Mucosa of descending colon (tissue), 3 donors: ENCODE data around the gene C19orf33. TPM values are rescaled to one million over a fixed set of nuclear protein-coding genes. Genes with fewer than 3 reads are reported as not detected.
"Not testable (repeated sequence)": the region's sequence is repeated elsewhere in the genome, so short reads cannot be mapped to it uniquely, and the experiment has no call there.

Experiments
- ATAC-seq: fragments of 200-7000 bp; cut with Tn5 transposase; one replicate; pipeline ENCODE4 v1.9.1; 2020; ENCODE audit warnings: mild to moderate bottlenecking, moderate library complexity
- DNase-seq, 3 donors: peaks; one replicate each; pipeline ENCODE4 v3.0.0-alpha.2; 2020
- H3K36me3 ChIP-seq: fragments of 200-600 bp; one replicate; pipeline ENCODE4 v1.8.0; 2021; ENCODE audit warnings: low read depth, mild to moderate bottlenecking
- H3K4me1 ChIP-seq: fragments of 200-600 bp; one replicate; pipeline ENCODE4 v1.8.0; 2021; ENCODE audit warnings: low read depth, mild to moderate bottlenecking
- H3K4me3 ChIP-seq: fragments of 200-600 bp; one replicate; pipeline ENCODE4 v1.8.0; 2021; ENCODE audit warnings: mild to moderate bottlenecking
- H3K9me3 ChIP-seq: fragments of 200-600 bp; one replicate; pipeline ENCODE4 v1.8.0; 2021; ENCODE audit warnings: mild to moderate bottlenecking
- intact Hi-C, 2 donors: fragments of 100-400 bp; cut with DNase I in 1 of 2; cut with micrococcal nuclease in 1 of 2; formaldehyde crosslinking; loops; one replicate each; pipeline versions ENCODE4 v1.11.0 to v1.11.1; 2022; cut with DNase I, micrococcal nuclease
- total RNA-seq, 3 donors: library from RNA; stranded (reverse); fragmentation: NEBNext Ultra II Directional in 2 of 3; extraction: Animal tissue kit (Norgen Biotek cat#: 25700) in 2 of 3; gene quantifications; one replicate each; pipeline versions ENCODE4 v1.2.1 to v1.2.4, GENCODE V29; 2021 to 2023
- TF ChIP-seq, protein P1 (sequence below): fragments of 200-600 bp; IDR thresholded peaks from one replicate; pipeline ENCODE4 v1.8.0; 2022; ENCODE audit warnings: antibody characterized with exemption, mild to moderate bottlenecking
- donor health status: DM: no; HTN: no; CAD: no; lungs with moderate emphysema.
- donor health status: DM: no; HTN: no; CAD: no.
- donor health status: DM: no; HTN: yes; CAD: no.

C19orf33 gene
- total RNA-seq, 3 donors from 2014 or later: 82.5 to 310 (median 235) TPM

DNA sequence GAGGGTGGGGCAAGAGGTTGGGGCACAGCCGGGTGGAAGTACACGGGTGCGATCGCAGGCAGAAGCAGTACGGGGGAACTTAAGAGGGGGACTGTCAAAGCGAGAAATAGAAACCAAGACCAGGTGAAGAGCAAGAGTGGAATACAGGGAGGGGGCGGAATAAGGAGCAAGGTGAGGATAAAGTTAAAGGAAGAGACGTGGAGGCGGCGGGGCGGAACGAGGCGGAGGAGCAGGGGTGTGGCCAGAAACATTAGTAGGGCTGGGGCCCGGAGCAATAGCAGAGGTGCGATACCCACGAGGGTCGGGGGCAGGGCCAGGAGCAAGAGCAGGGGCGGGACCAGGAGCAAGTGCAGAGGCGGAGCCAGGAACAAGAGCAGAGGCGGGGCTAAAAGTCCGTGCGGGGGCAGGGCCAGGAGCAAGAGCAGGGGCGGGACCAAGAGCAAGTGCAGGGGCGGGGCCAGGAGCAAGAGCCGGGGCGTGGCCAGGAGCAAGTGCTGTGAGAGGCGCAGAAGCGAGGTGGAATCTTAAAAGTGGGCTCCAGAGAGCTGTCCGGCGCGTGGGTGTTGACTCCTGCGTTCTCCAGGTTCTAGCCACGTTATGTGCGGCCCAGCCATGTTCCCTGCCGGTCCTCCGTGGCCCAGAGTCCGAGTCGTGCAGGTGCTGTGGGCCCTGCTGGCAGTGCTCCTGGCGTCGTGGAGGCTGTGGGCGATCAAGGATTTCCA, 32.7 kb downstream of the C19orf33 start:
- Histone ChIP-seq H3K4me1 (peaks cover 5% of the 10 kb centered on the region), H3K9me3 (no peaks in the 10 kb centered on the region), H3K36me3 (peaks cover 6% of the 10 kb centered on the region), H3K4me3 (peak overlapping the region; percentile 34)
- intact Hi-C loops: no loop called here
- ATAC-seq (peak; percentile 84), DNase-seq (peak; percentile 98 to 99 (median 99))
- TF ChIP-seq, protein P1, sequence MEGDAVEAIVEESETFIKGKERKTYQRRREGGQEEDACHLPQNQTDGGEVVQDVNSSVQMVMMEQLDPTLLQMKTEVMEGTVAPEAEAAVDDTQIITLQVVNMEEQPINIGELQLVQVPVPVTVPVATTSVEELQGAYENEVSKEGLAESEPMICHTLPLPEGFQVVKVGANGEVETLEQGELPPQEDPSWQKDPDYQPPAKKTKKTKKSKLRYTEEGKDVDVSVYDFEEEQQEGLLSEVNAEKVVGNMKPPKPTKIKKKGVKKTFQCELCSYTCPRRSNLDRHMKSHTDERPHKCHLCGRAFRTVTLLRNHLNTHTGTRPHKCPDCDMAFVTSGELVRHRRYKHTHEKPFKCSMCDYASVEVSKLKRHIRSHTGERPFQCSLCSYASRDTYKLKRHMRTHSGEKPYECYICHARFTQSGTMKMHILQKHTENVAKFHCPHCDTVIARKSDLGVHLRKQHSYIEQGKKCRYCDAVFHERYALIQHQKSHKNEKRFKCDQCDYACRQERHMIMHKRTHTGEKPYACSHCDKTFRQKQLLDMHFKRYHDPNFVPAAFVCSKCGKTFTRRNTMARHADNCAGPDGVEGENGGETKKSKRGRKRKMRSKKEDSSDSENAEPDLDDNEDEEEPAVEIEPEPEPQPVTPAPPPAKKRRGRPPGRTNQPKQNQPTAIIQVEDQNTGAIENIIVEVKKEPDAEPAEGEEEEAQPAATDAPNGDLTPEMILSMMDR: no peak

GRCh38 chr19:38337360-38337653, 33.3 kb downstream of the C19orf33 start:
- intact Hi-C loops: no loop called here
- ATAC-seq (no peak), DNase-seq (no peak)
- H3K9me3 ChIP-seq: no peaks in the 10 kb centered on the region
- H3K36me3 ChIP-seq: peaks cover 6% of the 10 kb centered on the region
- TF ChIP-seq, protein P1: no peak
- H3K4me3 ChIP-seq: no peak overlapping the region
- peaks cover 5% of the 10 kb centered on the region for H3K4me1 ChIP-seq

- H3K4me1 ChIP-seq, H3K9me3 ChIP-seq, DNase-seq, intact Hi-C loops, ATAC-seq, H3K36me3 ChIP-seq, H3K4me3 ChIP-seq: not testable (repeated sequence)
These were observed 35.0 kb downstream of the C19orf33 start for GRCh38 chr19:38339011-38339410.

DNA sequence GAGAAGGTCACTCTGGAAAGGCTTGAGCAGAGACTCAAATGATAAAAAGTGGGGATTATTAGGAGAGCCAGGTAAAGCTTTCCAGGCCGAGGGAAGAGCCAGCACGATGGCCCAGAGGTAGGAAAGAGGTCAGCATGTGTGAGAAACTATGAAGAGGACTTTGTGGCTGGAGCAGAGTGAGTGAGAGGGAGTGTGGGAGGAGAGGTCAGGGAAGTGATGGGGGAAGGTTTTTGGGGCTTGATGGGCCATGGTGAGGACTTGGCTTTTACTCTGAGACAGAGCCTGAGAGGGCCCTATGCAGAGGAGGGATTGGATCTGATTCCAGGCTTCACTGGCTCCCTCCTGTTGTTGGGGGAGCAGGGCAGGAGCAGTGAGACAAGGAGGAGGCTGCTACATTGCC, 36.9 kb downstream of the C19orf33 start:
- H3K9me3 ChIP-seq: no peaks in the 10 kb centered on the region
- intact Hi-C loops: no loop called here
- ATAC-seq (no peak), DNase-seq (no peak)
- no peak overlapping the region for H3K4me3 ChIP-seq
- TF ChIP-seq, protein P1: no peak
- H3K36me3 ChIP-seq: peaks cover 2% of the 10 kb centered on the region
- no peaks in the 10 kb centered on the region for H3K4me1 ChIP-seq

- ATAC-seq: no peak
- Histone ChIP-seq H3K4me3 (no peak overlapping the region), H3K9me3 (no peaks in the 10 kb centered on the region), H3K4me1 (no peaks in the 10 kb centered on the region), H3K36me3 (no peaks in the 10 kb centered on the region)
- no peak for DNase-seq
- TF ChIP-seq, protein P1: no peak
- intact Hi-C loops: no loop called here
These were observed 42.8 kb downstream of the C19orf33 start for GRCh38 chr19:38346837-38347236.

DNA sequence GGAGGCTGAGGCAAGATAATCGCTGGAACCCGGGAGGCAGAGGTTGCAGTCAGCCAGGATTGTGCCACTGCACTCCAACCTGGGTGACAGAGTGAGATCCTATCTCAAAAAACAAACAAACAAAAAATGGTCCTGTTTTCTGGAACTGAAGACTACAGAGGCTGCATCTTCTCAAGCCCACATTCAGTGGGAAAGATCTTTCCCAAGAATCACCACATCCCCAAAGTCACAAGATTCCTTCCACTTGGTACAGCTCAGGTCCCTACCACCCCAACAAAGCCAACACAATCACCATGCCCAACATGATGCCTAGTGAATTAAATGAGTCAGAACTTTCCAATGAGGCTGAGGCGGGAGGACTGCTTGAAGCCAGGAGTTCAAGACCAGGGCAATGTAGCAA, 46.8 kb downstream of the C19orf33 start:
- no peak for ATAC-seq

More for the DNA sequence above, 46.8 kb downstream of the C19orf33 start:
- TF ChIP-seq, protein P1: no peak
- Histone ChIP-seq H3K4me1 (no peaks in the 10 kb centered on the region), H3K4me3 (no peak overlapping the region), H3K36me3 (no peaks in the 10 kb centered on the region), H3K9me3 (no peaks in the 10 kb centered on the region)
- no peak for DNase-seq
- intact Hi-C loops: no loop called here
